MM.1S (cell line): ENCODE results near the gene PPP1R9A.

ENCODE experiments used
- DNase-seq: peaks from one replicate; pipeline ENCODE4 v3.0.0-alpha.2; 2015
- H2AFZ ChIP-seq: fragments of 300-600 bp; sonication (generic); 2 replicates; pipeline ENCODE4 v1.6.0; 2016; ENCODE audit warnings: antibody characterized with exemption, low read length
- H3F3A ChIP-seq: fragments of 300-600 bp; sonication (generic); 2 replicates; pipeline ENCODE4 v1.6.1; 2016; ENCODE audit warnings: mild to moderate bottlenecking, antibody characterized with exemption, low read length, moderate library complexity, mixed read lengths; ENCODE audit not compliant: insufficient read depth
- H3K27ac ChIP-seq: fragments of 300-600 bp; sonication (generic); 2 replicates; pipeline ENCODE4 v1.5.1; 2016; ENCODE audit warnings: mild to moderate bottlenecking, low read length
- H3K27me3 ChIP-seq: fragments of 300-600 bp; sonication (generic); replicated peaks from 2 replicates; pipeline ENCODE4 v1.6.0; 2016; ENCODE audit warnings: low read length; ENCODE audit not compliant: insufficient read depth
- H3K36me3 ChIP-seq: fragments of 300-600 bp; sonication (generic); replicated peaks from 2 replicates; pipeline ENCODE4 v1.6.1; 2016; ENCODE audit warnings: mild to moderate bottlenecking, low read length, mixed read lengths; ENCODE audit not compliant: insufficient read depth
- H3K4me1 ChIP-seq: fragments of 300-600 bp; sonication (generic); 2 replicates; pipeline ENCODE4 v1.6.1; 2016; ENCODE audit warnings: low read length, mixed read lengths
- H3K4me2 ChIP-seq: fragments of 300-600 bp; sonication (generic); 2 replicates; pipeline ENCODE4 v1.6.0; 2016; ENCODE audit warnings: low read depth, low read length
- H3K4me3 ChIP-seq: fragments of 300-600 bp; sonication (generic); 2 replicates; pipeline ENCODE4 v1.5.1; 2016; ENCODE audit warnings: low read length, mixed read lengths
- H3K79me2 ChIP-seq: fragments of 300-600 bp; sonication (generic); 2 replicates; pipeline ENCODE4 v1.6.1; 2016; ENCODE audit warnings: mixed run types, low read length, mixed read lengths
- H3K9ac ChIP-seq: fragments of 300-600 bp; sonication (generic); 2 replicates; pipeline ENCODE4 v1.6.1; 2016; ENCODE audit warnings: low read length, mixed read lengths
- H3K9me2 ChIP-seq: fragments of 300-600 bp; sonication (generic); replicated peaks from 2 replicates; pipeline ENCODE4 v1.6.1; 2016; ENCODE audit warnings: mild to moderate bottlenecking, low read length, mixed read lengths; ENCODE audit not compliant: insufficient read depth
- H3K9me3 ChIP-seq: fragments of 300-600 bp; sonication (generic); replicated peaks from 2 replicates; pipeline ENCODE4 v1.6.1; 2016; ENCODE audit warnings: mild to moderate bottlenecking, low read length, mixed read lengths; ENCODE audit not compliant: insufficient read depth
- H4K20me1 ChIP-seq: fragments of 300-600 bp; sonication (generic); 2 replicates; pipeline ENCODE4 v1.6.1; 2016; ENCODE audit warnings: mild to moderate bottlenecking, low read length, moderate library complexity, mixed read lengths; ENCODE audit not compliant: insufficient read depth
- CTCF ChIP-seq: fragments of 300-600 bp; sonication (generic); IDR thresholded peaks from 2 replicates; pipeline ENCODE4 v1.5.1; 2016; ENCODE audit warnings: antibody characterized with exemption, low read length, mixed read lengths
- EZH2 ChIP-seq: fragments of 300-600 bp; sonication (generic); optimal IDR thresholded peaks from 2 replicates; pipeline ENCODE3; 2017; ENCODE audit warnings: low read depth, mild to moderate bottlenecking, antibody characterized with exemption, low read length, mixed read lengths
- EZH2phosphoT487 ChIP-seq: fragments of 300-600 bp; sonication (generic); IDR thresholded peaks from 2 replicates; pipeline ENCODE4 v1.6.1; 2018; ENCODE audit warnings: antibody characterized with exemption, low read length

PPP1R9A gene

DNA sequence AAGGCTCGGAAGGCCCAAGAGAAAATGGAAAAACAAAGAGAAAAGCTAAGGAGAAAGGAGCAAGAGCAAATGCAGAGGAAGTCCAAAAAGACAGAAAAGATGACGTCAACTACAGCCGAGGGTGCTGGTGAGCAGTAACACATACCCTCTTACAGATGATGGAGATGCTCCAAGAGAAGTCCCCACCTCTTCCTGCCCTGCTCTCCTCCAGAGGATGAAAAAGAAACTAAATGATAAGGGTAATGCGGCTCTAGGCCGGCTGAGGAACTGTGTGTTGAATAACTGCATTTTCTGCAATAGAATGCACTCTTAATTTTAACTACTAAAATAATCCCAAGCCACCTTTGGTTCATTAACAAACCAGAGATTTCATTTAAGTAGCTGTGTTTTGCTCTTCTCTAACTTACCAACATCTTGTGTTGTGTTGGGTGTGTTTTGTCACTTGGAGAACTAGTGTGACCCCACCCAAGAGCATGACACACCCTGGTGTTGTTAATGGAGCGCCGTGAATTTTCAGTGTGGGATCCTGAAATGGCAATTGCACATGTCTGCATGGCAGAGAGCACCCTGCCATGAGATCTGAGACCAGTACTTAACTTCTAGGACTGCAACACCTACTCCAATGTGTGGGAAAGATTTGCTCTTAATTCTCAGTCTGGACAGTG is 382.9 kb downstream of the PPP1R9A start:
- Histone ChIP-seq H3F3A (no peaks in the 10 kb centered on the region), H3K4me3 (no peak overlapping the region), H3K4me1 (no peaks in the 10 kb centered on the region), H3K27ac (no peak overlapping the region), H4K20me1 (no peaks in the 10 kb centered on the region), H3K9me3 (no peaks in the 10 kb centered on the region), H3K4me2 (no peak overlapping the region), H3K36me3 (no peaks in the 10 kb centered on the region), H3K9ac (no peak overlapping the region), H3K79me2 (no peaks in the 10 kb centered on the region), H3K9me2 (no peaks in the 10 kb centered on the region), H2AFZ (no peak overlapping the region), H3K27me3 (no peaks in the 10 kb centered on the region)
- no peak for DNase-seq
- TF ChIP-seq EZH2phosphoT487 = no peak
- TF ChIP-seq CTCF = no peak
- no peak for TF ChIP-seq EZH2

GRCh38 chr7:95295397-95295796 is 388.0 kb downstream of the PPP1R9A start:
- Histone ChIP-seq H3K4me2 (no peak overlapping the region), H4K20me1 (no peaks in the 10 kb centered on the region), H3K4me3 (no peak overlapping the region), H3F3A (no peaks in the 10 kb centered on the region), H3K79me2 (no peaks in the 10 kb centered on the region), H3K36me3 (no peaks in the 10 kb centered on the region), H3K4me1 (no peaks in the 10 kb centered on the region), H3K9ac (no peak overlapping the region), H2AFZ (no peak overlapping the region), H3K27me3 (no peaks in the 10 kb centered on the region), H3K27ac (no peak overlapping the region), H3K9me3 (no peaks in the 10 kb centered on the region), H3K9me2 (no peaks in the 10 kb centered on the region)
- no peak for DNase-seq
- TF ChIP-seq EZH2phosphoT487 = no peak
- TF ChIP-seq CTCF = no peak
- no peak for TF ChIP-seq EZH2

DNA sequence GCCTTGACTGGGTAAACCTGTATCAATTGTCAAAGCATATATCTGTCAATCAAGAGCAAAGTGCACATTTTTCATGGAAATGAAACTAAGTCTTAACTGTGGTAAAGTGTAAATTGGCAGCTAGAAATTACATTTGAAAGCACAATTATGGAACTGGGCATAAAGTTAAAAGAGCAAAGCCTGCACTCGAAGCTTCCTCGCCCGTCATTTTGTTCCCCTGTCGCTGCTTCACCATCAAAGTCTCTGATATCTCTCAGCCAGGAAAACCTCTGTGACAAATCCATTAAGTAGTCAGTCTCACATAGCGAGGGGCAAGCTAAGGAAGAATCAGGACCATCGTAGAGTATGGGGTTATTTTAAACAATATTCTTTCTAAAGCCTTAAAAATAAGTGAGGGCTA is 389.1 kb downstream of the PPP1R9A start:
- Histone ChIP-seq H3K4me2 (no peak overlapping the region), H3K9ac (no peak overlapping the region), H3K27ac (no peak overlapping the region), H3K36me3 (no peaks in the 10 kb centered on the region), H3K9me2 (no peaks in the 10 kb centered on the region), H3K27me3 (no peaks in the 10 kb centered on the region), H4K20me1 (no peaks in the 10 kb centered on the region), H3K4me3 (no peak overlapping the region), H3K4me1 (no peaks in the 10 kb centered on the region), H3K9me3 (no peaks in the 10 kb centered on the region), H3K79me2 (no peaks in the 10 kb centered on the region), H3F3A (no peaks in the 10 kb centered on the region), H2AFZ (no peak overlapping the region)
- DNase-seq = no peak
- no peak for TF ChIP-seq CTCF
- no peak for TF ChIP-seq EZH2
- TF ChIP-seq EZH2phosphoT487 = no peak
